ENCODE measurements around the gene FOXK1. TPM values are rescaled to one million over a fixed set of nuclear protein-coding genes. Genes with fewer than 3 reads are reported as not detected.

The FOXK1 gene
- total RNA-seq, 2 experiments from 2014 or later: 32.7 to 33.2 TPM

- no peaks in the 10 kb centered on the region for H3K9me3 Mint-ChIP-seq
- no peaks in the 10 kb centered on the region for H3K36me3 Mint-ChIP-seq (ENCODE audit: low read depth)
- no peak overlapping the region for H3K4me3 Mint-ChIP-seq
- peaks cover 4% of the 10 kb centered on the region for H3K4me1 Mint-ChIP-seq
- CTCF ChIA-PET: interaction anchor here (1.4 kb wide), 1 partner anchor 7 kb away, joined by 6 read pairs; no protein-coding TSS in a partner anchor
- H3K27ac Mint-ChIP-seq: no peak overlapping the region
- POLR2A ChIA-PET: no interaction called here
- no peak for DNase-seq
- H3K27me3 Mint-ChIP-seq: peaks cover 25% of the 10 kb centered on the region
These were observed 123.3 kb downstream of the FOXK1 start for GRCh38 chr7:4805110-4805983.

- Mint-ChIP-seq H3K4me1 (peaks cover 6% of the 10 kb centered on the region), H3K4me3 (no peak overlapping the region), H3K36me3 (ENCODE audit: low read depth) (no peaks in the 10 kb centered on the region), H3K27me3 (peaks cover 26% of the 10 kb centered on the region), H3K9me3 (no peaks in the 10 kb centered on the region), H3K27ac (no peak overlapping the region)
- ChIA-PET CTCF (interaction anchor here (1.4 kb wide), 1 partner anchor 8 kb away, joined by 6 read pairs; no protein-coding TSS in a partner anchor), POLR2A (no interaction called here)
- DNase-seq: no peak
These were observed 123.8 kb downstream of the FOXK1 start for GRCh38 chr7:4805984-4806300.

GRCh38 chr7:4806983-4807597 lies 125.0 kb downstream of the FOXK1 start:
- CTCF ChIA-PET: interaction anchor here (1.4 kb wide), 1 partner anchor 9 kb away, joined by 6 read pairs; no protein-coding TSS in a partner anchor
- POLR2A ChIA-PET: interaction anchor here (0.6 kb wide), 1 partner anchor 274 kb away, joined by 3 read pairs; no protein-coding TSS in a partner anchor
- Mint-ChIP-seq H3K27ac (no peak overlapping the region), H3K9me3 (no peaks in the 10 kb centered on the region), H3K36me3 (ENCODE audit: low read depth) (no peaks in the 10 kb centered on the region), H3K4me3 (no peak overlapping the region), H3K4me1 (peaks cover 6% of the 10 kb centered on the region), H3K27me3 (peaks cover 26% of the 10 kb centered on the region)
- DNase-seq: no peak

- POLR2A ChIA-PET: no interaction called here
These were observed 125.5 kb downstream of the FOXK1 start for GRCh38 chr7:4807598-4808016.

GRCh38 chr7:4808026-4808425 lies 125.9 kb downstream of the FOXK1 start:
- CTCF ChIA-PET: no interaction called here
- POLR2A ChIA-PET: no interaction called here
- no peak for DNase-seq
- peaks cover 31% of the 10 kb centered on the region for H3K27me3 Mint-ChIP-seq
- no peak overlapping the region for H3K27ac Mint-ChIP-seq
- peaks cover 6% of the 10 kb centered on the region for H3K4me1 Mint-ChIP-seq
- no peak overlapping the region for H3K4me3 Mint-ChIP-seq
- H3K9me3 Mint-ChIP-seq: no peaks in the 10 kb centered on the region
- H3K36me3 Mint-ChIP-seq (ENCODE audit: low read depth): no peaks in the 10 kb centered on the region

More at GRCh38 chr7:4807598-4808016, 125.5 kb downstream of the FOXK1 start:
- CTCF ChIA-PET: no interaction called here
- Mint-ChIP-seq H3K4me1 (peaks cover 6% of the 10 kb centered on the region), H3K9me3 (no peaks in the 10 kb centered on the region), H3K27me3 (peaks cover 27% of the 10 kb centered on the region), H3K36me3 (ENCODE audit: low read depth) (no peaks in the 10 kb centered on the region), H3K27ac (no peak overlapping the region), H3K4me3 (no peak overlapping the region)
- no peak for DNase-seq

DNA sequence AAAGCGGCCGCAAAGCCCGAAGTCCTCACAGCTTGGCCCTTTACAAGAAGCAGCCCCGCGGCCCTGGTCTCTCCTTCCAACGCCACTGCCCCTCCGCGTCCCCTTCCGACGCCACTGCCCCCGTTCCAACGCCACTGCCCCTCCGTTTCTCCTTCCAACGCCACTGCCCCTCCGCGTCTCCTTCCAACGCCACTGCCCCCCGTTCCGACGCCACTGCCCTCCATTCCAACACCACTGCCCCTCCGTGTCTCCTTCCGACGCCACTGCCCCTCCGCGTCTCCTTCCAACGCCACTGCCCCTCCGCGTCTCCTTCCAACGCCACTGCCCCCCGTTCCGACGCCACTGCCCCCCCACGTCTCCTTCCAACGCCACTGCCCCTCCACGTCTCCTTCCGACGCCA lies 126.5 kb downstream of the FOXK1 start:
- DNase-seq: no peak
- H3K27me3 Mint-ChIP-seq: peaks cover 36% of the 10 kb centered on the region
- no peak overlapping the region for H3K4me3 Mint-ChIP-seq
- H3K27ac Mint-ChIP-seq: no peak overlapping the region
- peaks cover 6% of the 10 kb centered on the region for H3K4me1 Mint-ChIP-seq
- H3K9me3 Mint-ChIP-seq: no peaks in the 10 kb centered on the region
- ChIA-PET POLR2A (no interaction called here), CTCF (interaction anchor here (1.6 kb wide), 1 partner anchor 10 kb away, joined by 5 read pairs; no protein-coding TSS in a partner anchor)
- H3K36me3 Mint-ChIP-seq (ENCODE audit: low read depth): no peaks in the 10 kb centered on the region

- no peak for DNase-seq
- Mint-ChIP-seq H3K36me3 (ENCODE audit: low read depth) (no peaks in the 10 kb centered on the region), H3K27ac (no peak overlapping the region), H3K27me3 (peaks cover 39% of the 10 kb centered on the region), H3K4me1 (peaks cover 6% of the 10 kb centered on the region), H3K4me3 (no peak overlapping the region), H3K9me3 (no peaks in the 10 kb centered on the region)
- POLR2A ChIA-PET: interaction anchor here (1.0 kb wide), 1 partner anchor 33 kb away, joined by 3 read pairs; the partner anchor contains the start of gene AP5Z1
- CTCF ChIA-PET: interaction anchor here (0.8 to 1.6 kb wide), 2 partner anchors 11 to 18 kb away, joined by 3 to 5 read pairs; no protein-coding TSS in a partner anchor
These were observed 127.0 kb downstream of the FOXK1 start for GRCh38 chr7:4809091-4809591.

GRCh38 chr7:4809666-4810065 lies 127.6 kb downstream of the FOXK1 start:
- DNase-seq: no peak
- ChIA-PET CTCF (interaction anchor here (0.8 to 1.6 kb wide), 2 partner anchors 12 to 18 kb away, joined by 3 to 5 read pairs; no protein-coding TSS in a partner anchor), POLR2A (interaction anchor here (1.0 kb wide), 1 partner anchor 34 kb away, joined by 3 read pairs; the partner anchor contains the start of gene AP5Z1)
- H3K9me3 Mint-ChIP-seq: no peaks in the 10 kb centered on the region
- H3K27me3 Mint-ChIP-seq: peaks cover 41% of the 10 kb centered on the region
- peaks cover 6% of the 10 kb centered on the region for H3K4me1 Mint-ChIP-seq
- H3K27ac Mint-ChIP-seq: no peak overlapping the region
- no peak overlapping the region for H3K4me3 Mint-ChIP-seq
- H3K36me3 Mint-ChIP-seq (ENCODE audit: low read depth): no peaks in the 10 kb centered on the region

DNA sequence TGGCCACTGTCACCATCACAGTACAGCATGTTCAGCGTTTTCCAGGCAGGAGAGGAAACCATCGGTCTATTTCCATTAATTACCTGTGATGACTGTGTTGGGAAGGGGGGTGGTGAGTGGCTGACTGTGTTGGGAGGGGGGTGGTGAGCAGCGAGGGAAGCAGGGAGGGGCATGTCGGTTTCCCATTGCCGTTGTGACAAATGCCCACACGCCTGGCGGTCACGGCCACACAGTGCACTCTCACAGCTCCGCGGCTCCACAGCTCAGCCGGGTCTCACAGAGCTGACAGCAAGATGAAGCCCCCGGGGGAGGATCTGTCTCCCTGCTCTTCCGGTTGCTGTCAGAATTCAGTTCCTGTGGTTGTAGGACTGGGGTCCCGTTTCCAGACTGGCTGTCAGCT lies 132.3 kb downstream of the FOXK1 start:
- Mint-ChIP-seq H3K9me3 (no peaks in the 10 kb centered on the region), H3K4me1 (peaks cover 3% of the 10 kb centered on the region), H3K36me3 (ENCODE audit: low read depth) (no peaks in the 10 kb centered on the region), H3K27ac (no peak overlapping the region), H3K4me3 (no peak overlapping the region), H3K27me3 (peaks cover 20% of the 10 kb centered on the region)
- ChIA-PET POLR2A (no interaction called here), CTCF (no interaction called here)
- DNase-seq: no peak

DNA sequence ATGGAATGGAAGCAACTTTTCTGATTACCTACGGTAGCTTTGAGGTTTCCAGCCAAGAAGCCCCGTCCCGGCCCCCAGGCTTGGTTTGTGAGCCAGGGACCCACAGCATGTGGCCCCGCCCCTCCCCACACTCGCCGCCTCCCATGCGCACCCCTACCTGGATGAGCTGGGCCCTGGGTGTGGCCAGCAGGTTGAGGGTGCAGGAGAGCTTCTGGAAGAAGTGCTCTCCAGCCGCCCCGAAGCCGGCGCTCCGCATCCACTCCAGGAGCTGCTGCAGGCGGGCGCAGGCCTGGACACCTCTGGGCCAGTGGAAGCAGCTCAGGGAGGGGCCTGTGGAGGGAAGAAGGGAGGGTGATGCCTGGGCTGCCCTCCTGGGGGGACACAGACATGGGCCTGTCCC lies 133.0 kb downstream of the FOXK1 start:
- ChIA-PET CTCF (no interaction called here), POLR2A (no interaction called here)
- no peak overlapping the region for H3K4me3 Mint-ChIP-seq

DNA sequence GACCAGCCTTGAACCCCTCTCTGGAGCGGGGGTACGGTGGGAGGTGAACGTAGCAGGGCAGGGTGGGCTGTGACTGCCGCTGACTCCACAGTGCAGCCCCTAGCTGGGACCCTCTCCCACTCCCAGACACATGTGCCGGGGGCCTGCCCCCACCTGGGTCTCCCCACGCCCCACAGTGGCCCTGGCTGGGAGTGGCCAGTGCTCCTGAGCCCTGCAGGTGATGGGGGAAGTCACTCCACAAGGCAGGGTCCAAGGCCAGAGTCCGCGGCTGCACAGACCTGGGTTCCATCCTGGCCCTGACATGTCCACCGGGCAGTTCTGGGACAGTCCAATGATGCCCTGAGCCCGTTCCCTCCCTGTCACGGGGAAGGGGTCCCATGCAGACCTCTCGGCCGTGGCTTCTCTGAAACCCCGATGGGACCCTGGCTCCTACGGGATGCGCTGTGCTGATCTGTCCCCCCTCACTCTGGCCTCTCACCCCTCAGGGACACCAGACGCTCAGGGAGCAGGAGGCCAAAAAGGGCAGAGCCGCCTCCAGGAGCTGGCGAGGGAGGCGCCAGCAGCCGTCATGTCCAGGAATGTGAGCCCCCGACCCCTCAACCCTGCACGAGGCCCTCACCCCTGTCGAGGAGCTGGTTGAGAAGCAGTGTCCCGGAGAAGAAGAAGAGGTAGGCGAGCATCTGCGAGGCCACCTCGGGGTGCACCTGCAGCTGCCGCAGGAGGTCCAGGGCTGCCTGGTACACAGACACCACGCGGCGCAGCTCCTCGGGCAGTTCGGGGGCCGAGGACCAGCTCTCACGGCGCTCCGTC lies 133.7 kb downstream of the FOXK1 start:
- Mint-ChIP-seq H3K36me3 (ENCODE audit: low read depth) (no peaks in the 10 kb centered on the region), H3K27ac (no peak overlapping the region), H3K4me3 (no peak overlapping the region), H3K9me3 (no peaks in the 10 kb centered on the region), H3K27me3 (peaks cover 14% of the 10 kb centered on the region), H3K4me1 (no peaks in the 10 kb centered on the region)
- POLR2A ChIA-PET: no interaction called here
- no peak for DNase-seq
- CTCF ChIA-PET: no interaction called here

More for the DNA sequence above, 133.0 kb downstream of the FOXK1 start:
- no peaks in the 10 kb centered on the region for H3K36me3 Mint-ChIP-seq (ENCODE audit: low read depth)
- DNase-seq: no peak
- peaks cover 17% of the 10 kb centered on the region for H3K27me3 Mint-ChIP-seq
- peaks cover 3% of the 10 kb centered on the region for H3K4me1 Mint-ChIP-seq
- no peaks in the 10 kb centered on the region for H3K9me3 Mint-ChIP-seq
- no peak overlapping the region for H3K27ac Mint-ChIP-seq

- H3K36me3 Mint-ChIP-seq (ENCODE audit: low read depth): no peaks in the 10 kb centered on the region
These were observed 134.5 kb downstream of the FOXK1 start for GRCh38 chr7:4816419-4817080.

More at GRCh38 chr7:4816419-4817080, 134.5 kb downstream of the FOXK1 start:
- CTCF ChIA-PET: no interaction called here
- Mint-ChIP-seq H3K27me3 (peaks cover 14% of the 10 kb centered on the region), H3K27ac (no peak overlapping the region), H3K9me3 (no peaks in the 10 kb centered on the region), H3K4me1 (no peaks in the 10 kb centered on the region), H3K4me3 (no peak overlapping the region)
- no peak for DNase-seq
- POLR2A ChIA-PET: no interaction called here
